ENCODE results near the gene MMP1.

The MMP1 gene

DNA sequence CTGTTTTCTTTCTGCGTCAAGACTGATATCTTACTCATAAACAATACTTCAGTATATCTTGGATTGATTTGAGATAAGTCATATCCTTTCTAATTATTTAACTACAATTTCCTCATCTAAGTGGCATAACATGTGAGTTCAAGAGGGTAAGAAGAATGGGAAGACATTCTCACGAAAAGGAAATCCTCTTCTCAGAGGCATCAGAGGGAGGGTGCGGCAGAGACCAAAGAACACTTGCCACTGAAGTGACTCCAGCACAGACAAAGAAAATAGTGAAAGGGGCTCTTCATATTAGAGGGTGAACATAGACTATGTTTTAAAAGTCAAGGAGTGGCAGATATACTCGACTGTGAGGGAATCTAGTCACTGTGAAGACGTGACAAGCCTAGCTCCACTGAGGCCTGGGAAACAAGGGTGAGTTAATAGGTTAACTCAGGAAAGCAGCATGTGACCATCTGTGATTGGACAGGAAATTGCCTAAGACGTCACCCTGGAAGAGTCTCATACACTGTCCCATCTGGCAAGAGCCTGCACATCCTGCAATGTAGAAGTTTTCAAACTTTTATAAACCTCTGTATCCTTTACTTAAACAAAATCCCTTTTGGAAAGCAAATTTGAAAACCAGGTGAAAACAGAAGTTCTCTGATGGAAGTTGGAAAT is 1.9 kb upstream of the MMP1 start:
- no peak for TF ChIP-seq CTCF (IDR thresholded peaks at IDR 0.05; ENCODE audit: low read depth, low read length)
- no peak overlapping the region for H3K4me3 ChIP-seq (replicated peaks in 1 of 2; ENCODE audit: low read depth in 2 of 2, low read length in 2 of 2)

DNA sequence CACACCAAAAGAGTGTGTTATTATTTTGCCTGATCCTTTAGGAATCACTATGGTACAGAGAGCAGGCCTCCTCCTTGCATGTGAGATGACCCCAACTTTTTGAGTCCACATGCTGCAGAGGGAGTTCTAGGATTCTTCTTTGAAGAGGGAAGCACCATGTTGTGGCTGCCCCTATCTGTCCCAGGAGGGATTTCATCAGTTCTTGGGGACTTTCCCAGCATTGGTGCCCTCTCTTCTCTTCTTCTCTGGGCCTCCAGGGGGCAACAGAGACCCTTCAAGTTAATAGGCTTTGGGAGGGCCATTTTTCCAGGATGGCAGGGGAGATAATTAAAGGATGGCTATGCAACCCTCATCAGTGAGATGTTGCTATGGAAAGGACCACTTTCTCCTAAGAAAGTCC is 3.6 kb downstream of the MMP1 start:
- peak in 1 of 2 donors; percentile 63 for DNase-seq (ENCODE audit: low read depth in 2 of 2)
- peak; percentile 61 for TF ChIP-seq CTCF (IDR thresholded peaks at IDR 0.05; ENCODE audit: low read depth, low read length)
- H3K4me3 ChIP-seq (replicated peaks in 1 of 2; ENCODE audit: low read depth in 2 of 2, low read length in 2 of 2), result no peak overlapping the region

More for the DNA sequence above, 1.9 kb upstream of the MMP1 start:
- peak in 1 of 2 donors; percentile 79 for DNase-seq (ENCODE audit: low read depth in 2 of 2)

- no peak for TF ChIP-seq CTCF (IDR thresholded peaks at IDR 0.05; ENCODE audit: low read depth, low read length)
- no peak overlapping the region for H3K4me3 ChIP-seq (replicated peaks in 1 of 2; ENCODE audit: low read depth in 2 of 2, low read length in 2 of 2)
- DNase-seq (ENCODE audit: low read depth in 2 of 2), result no peak
Observed at GRCh38 chr11:102793677-102794290, 4.2 kb downstream of the MMP1 start.

DNA sequence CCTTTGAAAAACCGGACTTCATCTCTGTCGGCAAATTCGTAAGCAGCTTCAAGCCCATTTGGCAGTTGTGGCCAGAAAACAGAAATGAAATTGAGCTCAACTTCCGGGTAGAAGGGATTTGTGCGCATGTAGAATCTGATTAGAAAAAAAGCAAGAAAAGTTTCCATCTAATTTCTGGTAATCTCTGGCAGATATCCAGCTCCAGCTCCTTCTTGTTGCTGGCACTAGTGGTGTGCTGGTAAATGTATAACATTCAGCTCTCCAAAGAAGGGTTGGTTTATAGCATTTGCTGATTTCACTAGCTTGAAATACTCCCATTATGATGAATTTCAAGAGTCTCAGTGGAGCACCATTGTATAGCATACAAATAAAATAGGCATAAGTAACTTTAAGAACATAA is 5.4 kb downstream of the MMP1 start:
- no peak overlapping the region for H3K4me3 ChIP-seq (replicated peaks in 1 of 2; ENCODE audit: low read depth in 2 of 2, low read length in 2 of 2)
- no peak for DNase-seq (ENCODE audit: low read depth in 2 of 2)
- no peak for TF ChIP-seq CTCF (IDR thresholded peaks at IDR 0.05; ENCODE audit: low read depth, low read length)

- TF ChIP-seq CTCF (IDR thresholded peaks at IDR 0.05; ENCODE audit: low read depth, low read length), result no peak
- H3K4me3 ChIP-seq (replicated peaks in 1 of 2; ENCODE audit: low read depth in 2 of 2, low read length in 2 of 2), result no peak overlapping the region
- no peak for DNase-seq (ENCODE audit: low read depth in 2 of 2)
Observed at GRCh38 chr11:102791271-102792036, 6.5 kb downstream of the MMP1 start.

- no peak for TF ChIP-seq CTCF (IDR thresholded peaks at IDR 0.05; ENCODE audit: low read depth, low read length)
- DNase-seq (ENCODE audit: low read depth in 2 of 2), result no peak
- no peak overlapping the region for H3K4me3 ChIP-seq (replicated peaks in 1 of 2; ENCODE audit: low read depth in 2 of 2, low read length in 2 of 2)
Observed at GRCh38 chr11:102788334-102788995, 9.5 kb downstream of the MMP1 start.
